ENCODE results near the gene S100A8.
"Not testable (repeated sequence)": the region's sequence is repeated elsewhere in the genome, so short reads cannot be mapped to it uniquely, and the experiment has no call there.

S100A8 gene

DNA sequence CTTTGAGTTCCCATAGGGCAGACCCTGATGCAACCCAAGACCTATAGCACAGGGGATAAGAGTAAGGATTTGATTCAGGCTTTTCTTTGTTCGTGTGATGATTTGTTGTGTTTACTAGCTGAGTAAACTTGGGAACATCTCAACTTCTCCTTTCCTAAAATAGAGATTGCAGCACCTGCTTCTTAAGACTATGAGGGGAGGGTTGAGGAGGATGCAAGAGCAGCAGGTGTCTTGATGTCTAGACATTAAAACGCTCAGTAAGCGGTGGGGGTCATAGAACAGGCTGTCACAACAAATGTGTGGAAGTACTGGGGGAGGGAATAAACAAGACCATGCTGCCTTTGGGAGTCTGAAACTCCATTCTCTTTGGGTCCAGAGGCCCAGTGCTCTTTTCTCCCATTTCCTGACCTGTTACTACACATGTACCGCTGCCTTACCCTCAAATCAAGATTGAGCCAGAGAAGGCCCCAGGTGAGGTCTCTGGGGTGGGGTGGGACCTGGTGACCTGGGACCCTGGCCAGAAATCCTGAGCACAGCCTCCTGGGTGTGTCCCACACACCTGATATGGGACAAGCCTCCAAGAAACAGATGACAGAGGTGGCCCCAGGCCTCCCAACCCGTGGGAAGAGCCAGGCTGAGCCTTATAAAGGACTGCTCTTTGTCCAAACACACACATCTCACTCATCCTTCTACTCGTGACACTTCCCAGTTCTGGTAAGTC is 25.1 kb upstream of the S100A8 start, which contains the start of gene S100A7A:
Gene S100A7A (plus strand): TSS at position 671 of the 721 bp plus-strand sequence. CDS start 1,563 bp downstream, outside the sequence.
- FAIRE-seq = no peak

DNA sequence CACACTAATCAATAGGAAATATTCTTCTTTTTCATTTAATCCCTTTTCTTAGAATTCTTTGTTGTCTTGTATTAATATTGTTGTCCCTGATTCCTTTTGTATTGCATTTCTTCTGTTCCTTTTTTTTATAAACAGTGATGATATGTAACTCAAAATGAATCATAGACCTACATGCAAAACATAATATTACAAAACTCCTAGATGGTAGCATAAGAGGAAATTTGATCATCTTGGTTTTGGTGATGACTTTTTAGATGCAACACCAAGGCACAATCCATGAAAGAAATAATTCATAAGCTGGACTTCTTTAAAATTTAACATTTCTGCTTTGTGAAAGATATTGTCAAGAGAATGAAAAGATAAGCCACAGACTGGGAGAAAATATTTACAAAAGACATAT is 23.1 kb upstream of the S100A8 start:
- FAIRE-seq = not testable (repeated sequence)

DNA sequence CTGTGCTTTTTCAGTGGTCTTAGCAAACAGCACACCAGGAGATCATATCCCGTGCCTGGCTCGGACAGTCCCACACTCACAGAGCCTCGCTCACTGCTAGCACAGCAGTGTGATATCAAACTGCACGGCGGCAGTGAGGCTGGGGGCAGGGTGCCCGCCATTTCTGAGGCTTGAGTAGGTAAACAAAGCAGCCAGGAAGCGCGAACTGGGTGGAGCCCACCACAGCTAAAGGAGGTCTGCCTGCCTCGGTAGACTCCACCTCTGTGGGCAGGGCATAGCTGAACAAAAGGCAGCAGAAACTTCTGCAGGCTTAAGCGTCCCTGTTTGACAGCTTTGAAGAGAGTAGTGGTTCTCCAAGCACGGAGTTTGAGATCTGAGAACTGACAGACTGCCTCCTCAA is 16.4 kb upstream of the S100A8 start:
- not testable (repeated sequence) for FAIRE-seq

DNA sequence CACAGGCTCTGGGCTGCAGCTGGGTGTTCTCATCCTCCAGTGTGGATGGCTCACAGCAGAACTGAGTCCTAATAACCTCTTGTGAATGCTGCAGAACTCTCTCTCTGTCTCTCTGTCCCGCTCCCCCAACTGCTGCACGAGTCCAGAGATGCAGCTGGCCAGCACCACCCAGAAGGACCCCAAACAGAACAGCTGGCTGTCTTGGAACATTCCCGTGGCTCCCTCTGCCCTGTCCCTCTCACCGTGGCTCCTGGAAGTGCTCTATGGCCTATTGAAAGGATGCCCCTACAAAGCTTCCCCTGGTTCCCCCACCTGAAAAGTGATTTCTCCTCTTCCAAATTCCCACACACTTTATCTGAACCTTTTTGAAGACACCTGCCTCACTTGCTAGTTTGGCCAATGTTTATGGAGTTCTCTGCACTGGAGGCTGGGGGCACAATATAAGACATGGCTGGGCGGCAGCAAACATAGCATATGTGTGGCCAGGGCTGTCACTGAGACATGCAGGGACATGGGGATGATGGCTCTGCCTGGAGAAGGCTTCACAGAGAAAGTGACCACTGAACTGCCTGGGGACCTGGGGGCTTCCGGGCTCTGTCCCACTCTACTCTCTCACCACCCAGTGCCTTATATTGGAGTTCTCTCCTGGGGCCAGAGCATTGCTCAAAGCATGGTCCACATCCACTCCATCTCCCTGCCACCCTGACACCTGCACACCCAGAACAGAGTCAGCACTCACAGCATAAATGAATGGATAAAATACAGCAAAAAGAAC is 15.1 kb upstream of the S100A8 start:
- not testable (repeated sequence) for FAIRE-seq

DNA sequence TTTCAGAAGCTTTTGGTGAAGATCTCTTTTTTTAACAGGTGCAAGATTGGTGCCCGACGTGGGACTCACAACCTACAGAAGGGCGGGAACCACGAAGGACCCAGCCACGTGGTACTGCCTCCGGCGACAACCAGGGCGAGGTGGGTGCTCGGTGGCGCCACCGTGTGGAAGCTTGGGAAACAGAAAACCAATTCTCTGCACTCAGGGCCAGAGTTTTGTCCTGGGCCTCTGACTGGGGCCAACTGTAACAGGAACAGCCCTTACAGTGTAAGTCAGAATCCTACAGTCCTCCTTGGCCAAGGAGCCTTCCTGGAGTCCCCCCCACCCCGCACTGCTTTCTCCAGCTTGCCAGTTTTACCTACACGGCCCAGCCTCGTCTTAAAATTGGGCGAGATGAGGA is 13.9 kb upstream of the S100A8 start:
- FAIRE-seq = no peak

DNA sequence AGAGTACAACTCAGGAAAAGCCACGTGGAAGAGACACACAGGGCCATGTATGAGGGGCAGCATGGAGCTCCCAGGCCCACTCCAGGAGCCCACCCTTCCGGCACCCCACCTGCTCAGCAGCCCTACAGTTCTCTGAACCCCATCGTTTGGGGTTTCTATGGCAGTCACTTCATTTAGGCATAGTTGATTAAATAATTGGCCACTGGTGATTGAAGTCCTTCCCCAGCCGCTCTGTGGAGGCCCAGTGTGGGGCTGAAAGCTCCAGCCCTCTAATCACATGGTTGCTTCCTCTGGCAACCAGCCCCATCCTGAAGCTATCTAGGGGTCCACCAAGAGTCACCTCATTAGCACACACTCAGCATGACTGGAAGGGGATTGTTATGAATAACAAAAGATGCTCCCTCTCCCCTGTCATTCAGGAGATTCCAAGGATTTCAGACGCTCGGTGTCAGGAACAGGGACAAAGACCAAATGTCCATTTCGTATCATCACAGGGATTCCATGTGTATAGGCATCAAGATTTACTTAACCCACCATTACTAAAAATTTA is 13.3 kb upstream of the S100A8 start:
- FAIRE-seq = no peak

DNA sequence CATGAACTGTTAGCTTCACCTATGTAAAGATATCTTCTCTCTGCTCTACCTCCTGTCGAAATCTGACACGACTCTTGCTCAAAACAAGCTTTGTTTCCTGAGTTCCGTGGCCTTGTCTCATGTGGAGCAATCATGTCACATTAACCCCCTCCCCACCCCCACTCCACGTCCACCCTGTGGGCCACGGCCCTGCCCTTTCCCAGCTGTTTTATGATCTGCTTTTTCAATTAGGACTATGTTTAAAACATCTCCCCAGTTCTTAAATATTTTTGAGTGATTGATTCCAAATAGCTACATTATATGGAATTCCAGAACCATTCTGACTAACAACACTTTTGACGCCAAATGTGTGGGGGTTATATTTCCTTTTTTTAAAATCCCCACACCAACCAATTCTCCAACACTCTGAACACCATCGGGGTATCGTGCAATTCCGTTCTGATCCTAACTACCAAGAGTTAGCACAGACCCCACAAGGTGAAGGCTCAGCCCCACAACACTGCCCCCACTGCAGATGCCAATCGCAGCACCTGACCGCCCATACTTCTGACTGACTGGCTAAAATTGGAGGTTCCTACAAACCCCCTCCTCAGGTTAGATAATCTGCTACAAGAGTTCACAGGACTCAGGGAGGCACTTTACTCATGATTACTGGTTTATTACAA is 12.7 kb upstream of the S100A8 start:
- no peak for FAIRE-seq

DNA sequence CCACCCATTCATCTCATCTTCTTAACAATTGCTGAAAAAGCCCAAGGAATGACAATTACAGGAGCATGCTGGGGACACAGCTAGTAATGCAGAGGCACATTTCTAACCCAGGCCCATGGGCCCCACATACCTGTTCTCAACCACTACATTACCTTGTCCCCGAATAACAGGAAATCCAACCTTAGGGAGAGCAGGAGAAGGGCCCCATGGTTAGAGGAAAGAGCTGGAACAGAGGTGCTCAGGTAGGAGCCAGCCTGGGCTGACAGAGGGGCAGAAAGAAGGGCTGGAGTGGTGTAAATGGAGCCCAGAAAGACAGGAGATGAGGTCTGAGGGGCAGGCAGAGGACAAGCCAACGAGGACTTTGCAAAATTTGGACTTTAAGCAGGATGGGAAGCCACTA is 11.4 kb upstream of the S100A8 start:
- FAIRE-seq = no peak

DNA sequence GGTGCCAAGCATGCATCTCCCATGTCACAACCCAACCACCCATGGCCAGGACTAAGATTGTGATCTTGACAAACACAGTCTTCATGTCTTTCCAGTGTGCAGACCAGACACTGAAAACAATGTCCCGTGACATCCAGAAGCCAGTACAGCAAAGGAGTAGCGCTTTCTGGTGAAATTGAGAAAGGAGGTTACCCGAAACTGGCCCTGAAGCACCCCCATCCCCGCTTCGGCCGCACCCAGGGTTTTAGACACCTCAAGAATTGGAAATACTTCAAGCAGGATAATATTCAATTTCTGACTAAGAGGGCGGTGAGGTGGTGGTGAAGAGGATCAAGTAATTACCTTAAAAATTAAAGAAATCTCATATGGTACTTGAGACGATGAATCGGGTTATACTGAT is 10.6 kb upstream of the S100A8 start:
- no peak for FAIRE-seq

DNA sequence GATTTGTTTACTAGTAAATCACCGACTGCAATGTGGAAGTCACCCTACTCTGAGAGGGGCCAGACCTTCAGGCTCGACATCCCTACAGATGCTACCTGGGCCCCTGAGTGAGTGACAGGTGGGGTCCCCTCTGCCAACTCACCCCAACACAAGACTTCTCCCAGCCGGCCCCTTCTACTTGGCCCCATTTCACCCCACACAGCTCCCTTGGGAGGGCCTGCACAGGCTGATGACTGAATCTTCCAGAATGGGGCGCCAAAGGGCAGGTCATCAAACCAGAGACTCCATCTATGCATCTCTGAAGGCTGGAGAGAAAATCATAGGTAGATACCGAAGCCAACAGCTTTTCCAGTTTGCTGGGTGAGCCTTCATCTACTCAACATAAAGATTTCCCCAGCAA is 9.4 kb upstream of the S100A8 start:
- FAIRE-seq = no peak

DNA sequence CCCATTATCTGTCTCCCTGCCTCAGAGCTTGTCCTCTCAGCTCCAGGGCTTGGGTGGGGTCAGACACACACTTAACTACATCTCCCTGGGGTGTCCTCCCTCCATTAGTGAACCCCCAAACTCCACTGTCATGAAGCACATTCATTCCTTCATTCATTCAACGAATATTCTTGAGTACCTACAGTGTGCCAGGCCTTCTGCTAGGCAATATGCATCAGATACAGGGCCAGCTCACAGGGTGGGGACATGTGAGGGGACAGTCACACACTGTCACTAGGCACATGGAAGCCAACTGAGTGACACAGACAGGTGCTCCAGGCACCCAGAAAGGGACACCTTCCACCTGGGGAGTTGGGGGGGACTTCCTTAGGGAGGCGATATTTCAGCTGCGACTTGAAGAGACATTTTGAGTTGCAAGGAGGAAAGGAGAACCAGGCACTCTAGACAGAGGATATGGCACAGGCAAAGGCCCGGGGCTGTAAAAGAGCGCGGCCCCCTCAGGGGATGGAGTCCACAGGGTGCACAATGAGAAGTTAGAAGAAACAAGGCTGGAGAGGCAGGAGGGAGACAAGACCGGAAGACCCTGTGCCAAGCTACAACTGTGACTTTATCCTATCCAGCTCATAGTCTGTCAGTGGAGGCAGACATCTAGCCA is 8.7 kb upstream of the S100A8 start:
- no peak for FAIRE-seq

DNA sequence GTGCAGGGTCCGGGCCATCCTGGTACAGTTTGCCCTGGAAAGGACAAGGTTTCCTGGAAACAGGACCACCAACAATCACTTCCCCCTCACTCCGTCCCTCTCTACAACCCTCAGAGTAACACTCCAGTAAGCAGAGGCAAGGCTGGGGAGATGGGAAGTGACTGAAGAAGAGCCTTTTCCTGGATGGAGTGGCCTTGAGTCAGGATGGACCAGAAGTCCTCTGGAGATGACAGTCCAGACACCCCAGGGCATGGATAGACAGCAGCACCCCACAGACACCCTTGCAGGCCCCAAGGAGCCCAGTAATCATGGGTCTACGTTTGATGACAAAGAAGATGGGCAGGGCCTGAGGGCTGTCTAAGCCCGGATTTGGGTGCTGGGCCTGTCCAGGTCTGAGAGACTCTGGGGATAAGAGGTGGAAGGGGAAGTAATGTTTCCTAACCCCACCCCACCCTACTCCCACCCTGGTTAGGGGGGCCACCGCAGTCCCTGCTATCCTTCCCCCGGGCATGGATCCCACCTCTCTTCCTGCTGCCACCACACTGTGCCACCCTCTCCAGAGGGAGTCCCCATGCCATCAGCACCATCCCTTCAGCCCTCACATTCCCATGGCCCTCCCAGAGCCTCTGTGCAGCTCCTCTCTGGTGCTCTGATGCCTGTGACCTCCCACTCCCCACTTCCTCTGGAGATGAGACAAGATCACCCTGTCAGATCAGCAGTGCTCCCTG is 7.2 kb upstream of the S100A8 start:
- no peak for FAIRE-seq

DNA sequence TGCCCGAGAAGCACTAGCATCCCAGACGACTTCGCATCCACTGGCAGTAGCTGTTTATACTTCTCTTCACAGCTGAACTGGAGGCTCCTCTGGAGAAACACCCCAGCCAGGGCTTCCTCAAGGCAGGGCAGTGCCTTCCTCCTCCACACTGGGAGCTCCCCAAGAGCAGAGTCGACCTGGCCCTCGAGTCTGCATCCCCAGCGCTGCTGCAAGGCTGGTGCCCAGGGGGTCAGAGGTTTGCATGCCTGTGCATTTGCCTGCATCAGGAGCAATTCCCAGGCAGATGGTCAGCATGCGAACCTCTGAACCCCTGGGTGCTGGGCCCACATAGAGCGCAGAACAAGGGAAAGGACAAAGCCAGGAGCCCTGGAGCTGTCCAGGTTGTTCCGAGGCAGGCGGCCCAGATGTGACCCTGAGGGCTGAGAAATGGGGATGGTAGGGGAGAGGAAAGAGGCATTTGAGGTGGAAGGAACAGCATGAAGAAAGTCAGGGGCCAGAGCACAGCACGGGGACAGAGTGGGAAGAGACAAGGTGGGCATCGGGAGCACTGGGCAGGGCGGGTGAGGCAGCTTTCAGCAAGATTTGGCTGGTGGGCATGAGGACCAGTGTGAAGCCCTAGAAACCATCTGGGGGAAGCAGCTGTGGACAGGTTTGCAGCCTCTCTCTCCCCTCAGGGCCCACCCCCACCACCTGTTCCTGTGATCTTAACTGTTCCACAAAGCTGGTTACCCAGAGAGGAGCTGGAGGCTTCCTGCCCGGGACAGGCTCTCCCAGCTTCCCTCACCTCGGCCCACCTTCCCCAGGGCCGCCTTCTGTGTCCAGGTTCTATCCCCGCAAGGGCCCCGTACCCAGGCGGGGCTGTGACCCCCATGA is 6.4 kb upstream of the S100A8 start:
- FAIRE-seq = no peak

DNA sequence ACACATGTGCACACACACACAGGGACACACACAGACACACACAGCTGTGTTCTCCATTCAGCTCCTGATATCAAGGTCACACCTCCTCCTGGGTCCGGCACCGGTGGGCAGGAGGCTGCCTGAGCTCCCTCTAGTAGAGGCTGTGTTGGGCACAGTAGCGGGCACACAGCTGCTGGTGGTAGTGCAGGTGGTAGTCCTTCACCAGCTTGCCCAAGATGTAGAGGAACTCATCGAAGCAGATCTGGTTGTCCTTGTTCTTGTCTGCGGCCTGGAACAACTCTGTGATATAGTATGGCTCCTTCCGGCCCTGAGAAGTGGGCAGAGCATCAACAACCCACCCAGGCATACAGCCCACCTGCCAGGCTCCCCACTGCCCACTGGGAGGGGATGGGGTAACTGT is 5.6 kb upstream of the S100A8 start:
- no peak for FAIRE-seq

DNA sequence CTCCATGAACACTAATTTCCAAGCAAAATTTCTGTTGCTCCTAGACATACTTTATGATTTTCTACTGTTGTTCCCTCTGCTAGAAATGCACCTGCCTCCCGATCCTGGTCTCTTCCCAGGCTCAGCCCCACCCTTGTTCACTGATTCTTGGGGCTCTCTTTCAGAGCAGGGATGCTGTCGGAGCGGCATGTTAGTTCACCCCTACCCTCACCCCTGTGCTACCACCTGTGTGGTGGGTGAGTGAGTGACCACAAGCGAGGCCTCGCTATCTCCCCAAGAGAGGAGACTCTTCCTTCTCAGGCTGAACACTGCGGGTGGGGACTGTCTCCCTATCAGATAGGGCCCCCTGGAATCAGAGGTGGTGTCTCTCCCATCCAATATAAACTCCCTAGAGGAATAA is 4.9 kb upstream of the S100A8 start:
- FAIRE-seq = no peak

DNA sequence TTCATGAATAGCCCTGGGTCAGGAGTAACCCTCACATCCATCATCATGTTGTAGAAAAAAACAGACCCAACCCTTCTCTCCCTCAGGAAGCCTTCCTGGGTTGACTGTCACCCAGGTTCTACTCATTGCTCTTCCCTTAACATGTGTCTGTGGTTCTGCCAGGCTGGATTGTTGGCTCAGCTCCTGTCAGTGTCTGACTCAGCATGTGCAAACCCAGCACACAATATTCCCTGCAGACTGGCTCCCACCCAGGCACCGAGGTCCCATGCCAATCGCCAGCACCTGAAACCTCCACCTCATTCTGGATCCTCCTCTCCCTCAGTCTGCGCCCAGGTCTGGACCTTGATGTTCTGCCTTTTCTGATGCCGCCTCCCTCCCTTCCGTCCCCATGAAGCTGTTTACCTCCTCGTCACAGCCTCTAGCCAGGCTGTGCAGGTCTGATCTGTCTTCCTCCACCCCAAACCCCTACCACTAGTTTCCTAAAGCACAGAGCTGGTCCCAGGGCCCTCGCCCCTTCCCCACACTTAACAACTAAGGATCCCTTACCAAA is 4.3 kb upstream of the S100A8 start:
- FAIRE-seq = no peak

DNA sequence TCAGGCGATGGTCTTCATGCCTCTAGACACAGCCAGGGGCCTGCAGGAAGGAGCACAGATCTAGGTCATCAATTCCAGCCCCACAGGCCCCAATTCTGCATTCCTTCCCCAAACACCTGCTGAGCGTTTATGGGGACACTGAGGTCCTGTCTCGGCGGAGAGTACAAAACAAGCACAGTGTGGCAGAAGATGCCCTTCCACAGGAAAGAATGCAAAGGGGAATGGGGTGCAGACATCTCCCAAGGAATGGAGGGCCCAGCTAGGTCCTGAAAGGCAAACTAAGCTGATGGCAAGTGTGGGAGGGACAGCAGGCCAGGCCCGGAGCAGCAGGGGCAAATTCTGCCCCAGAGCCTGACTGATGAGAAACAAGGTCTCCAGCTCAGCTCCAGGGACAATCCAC is 3.5 kb upstream of the S100A8 start:
- FAIRE-seq = no peak

DNA sequence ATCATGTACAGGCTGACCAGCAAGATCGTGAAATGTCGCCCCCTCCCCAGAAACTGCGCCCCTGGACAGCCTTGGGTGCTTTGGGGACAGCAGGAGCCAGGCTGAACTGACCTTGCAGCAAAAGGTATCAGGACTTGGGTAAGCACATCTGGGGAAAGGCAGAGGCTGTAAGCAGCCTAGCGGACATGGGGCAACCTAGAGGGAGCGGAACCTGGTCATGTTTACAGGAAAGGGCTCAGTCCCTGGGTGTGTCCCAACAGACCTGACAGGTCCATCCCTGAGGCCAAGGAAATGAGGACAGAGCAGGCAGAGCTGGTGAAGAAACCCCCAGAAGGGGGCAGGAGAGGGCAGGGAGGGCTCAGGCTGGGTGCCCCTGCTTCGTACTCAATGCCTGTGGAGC is 3.1 kb upstream of the S100A8 start:
- no peak for FAIRE-seq

DNA sequence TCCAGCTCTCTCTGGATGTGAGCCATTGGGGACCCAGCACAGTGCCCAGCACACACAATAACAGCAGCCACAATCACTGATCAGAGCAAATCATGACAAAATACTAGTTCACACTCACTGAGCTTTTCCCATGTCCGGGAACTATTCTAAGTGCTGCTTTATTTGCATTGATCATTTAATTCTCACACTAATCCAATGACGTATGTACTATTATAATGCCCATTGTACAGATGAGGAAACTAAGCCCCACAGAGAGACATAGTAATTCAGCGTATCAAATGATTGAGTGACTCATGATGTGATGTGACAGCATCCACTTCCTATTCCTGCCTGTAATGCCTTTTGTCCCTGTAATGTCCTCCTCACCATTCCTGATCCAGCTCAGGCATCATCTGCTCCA is 1.9 kb upstream of the S100A8 start:
- FAIRE-seq = no peak

DNA sequence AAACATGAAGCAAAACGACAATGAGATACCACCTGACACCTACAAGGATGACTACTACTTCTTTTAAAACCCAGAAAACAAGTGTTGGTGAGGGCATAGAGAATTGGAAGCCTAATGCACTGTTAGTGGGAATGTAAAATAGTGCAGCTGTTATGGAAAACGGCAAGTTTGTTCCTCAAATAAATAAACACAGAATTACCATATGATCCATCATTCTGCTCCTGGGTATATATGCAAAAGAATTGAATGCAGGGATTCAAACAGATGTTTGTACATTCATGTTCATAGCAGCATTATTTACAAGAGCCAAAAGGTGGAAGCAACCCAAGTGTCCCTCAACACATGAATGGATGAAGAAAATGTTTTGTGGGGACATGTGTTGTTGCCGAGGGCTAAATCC is 1.4 kb upstream of the S100A8 start:
- FAIRE-seq = no peak

Measured in G401.6 (cell line).